Measurements from ENCODE around the gene AVPR2. TPM values are rescaled to one million over a fixed set of nuclear protein-coding genes. Genes with fewer than 3 reads are reported as not detected.

AVPR2 gene
- total RNA-seq, 1 donor from 2014 or later, result 6.3 TPM

GRCh38 chrX:153871946-153872878 is 32.3 kb upstream of the AVPR2 start:
- no peak for DNase-seq

- no peak for DNase-seq
These were observed 31.0 kb upstream of the AVPR2 start for GRCh38 chrX:153873282-153874084.

GRCh38 chrX:153874085-153874365 is 30.4 kb upstream of the AVPR2 start:
- no peak for DNase-seq

GRCh38 chrX:153874366-153875125 is 29.9 kb upstream of the AVPR2 start:
- no peak for DNase-seq

- DNase-seq, result peak; percentile 50
These were observed 28.9 kb upstream of the AVPR2 start for GRCh38 chrX:153875391-153876111.

GRCh38 chrX:153876112-153876491 is 28.4 kb upstream of the AVPR2 start:
- no peak for DNase-seq

- DNase-seq, result no peak
These were observed 26.8 kb upstream of the AVPR2 start for GRCh38 chrX:153877571-153878261.

GRCh38 chrX:153878345-153878744 is 26.1 kb upstream of the AVPR2 start:
- DNase-seq, result no peak

- DNase-seq, result no peak
These were observed 25.4 kb upstream of the AVPR2 start for GRCh38 chrX:153878969-153879653.

- no peak for DNase-seq
These were observed 24.6 kb upstream of the AVPR2 start for GRCh38 chrX:153879741-153880439.

GRCh38 chrX:153880440-153880815 is 24.0 kb upstream of the AVPR2 start:
- no peak for DNase-seq

- no peak for DNase-seq
These were observed 23.2 kb upstream of the AVPR2 start for GRCh38 chrX:153881281-153881680.

- DNase-seq, result no peak
These were observed 22.4 kb upstream of the AVPR2 start for GRCh38 chrX:153882086-153882498.

GRCh38 chrX:153882557-153882956 is 21.9 kb upstream of the AVPR2 start:
- no peak for DNase-seq

- no peak for DNase-seq
These were observed 21.2 kb upstream of the AVPR2 start for GRCh38 chrX:153883163-153883843.

- no peak for DNase-seq
These were observed 20.3 kb upstream of the AVPR2 start for GRCh38 chrX:153884136-153884535.

- DNase-seq, result no peak
These were observed 19.9 kb upstream of the AVPR2 start for GRCh38 chrX:153884590-153884989.

GRCh38 chrX:153885208-153885787 is 19.2 kb upstream of the AVPR2 start:
- no peak for DNase-seq
